H9 (cell line): ENCODE results near the gene NFIL3. TPM values are rescaled to one million over a fixed set of nuclear protein-coding genes. Genes with fewer than 3 reads are reported as not detected.
A peak's percentile ranks its signal among the peaks of the same experiment; 100 is the strongest.

ENCODE experiments used
- DNase-seq: peaks from one replicate; pipeline ENCODE4 v3.0.0-alpha.2; 2017
- H2AFZ ChIP-seq: one replicate; pipeline ENCODE4 v1.6.1; 2013; ENCODE audit warnings: mild to moderate bottlenecking, low read length, control low read depth, moderate library complexity
- H2AK5ac ChIP-seq: 2 replicates; pipeline ENCODE4 v1.6.1; 2013; ENCODE audit warnings: low read length, control low read depth, mixed read lengths; ENCODE audit not compliant: insufficient read length
- H2BK120ac ChIP-seq: one replicate; pipeline ENCODE4 v1.6.1; 2013; ENCODE audit warnings: low read depth, mild to moderate bottlenecking, low read length, control low read depth, inconsistent platforms; ENCODE audit not compliant: poor library complexity, severe bottlenecking
- H2BK12ac ChIP-seq: 2 replicates; pipeline ENCODE4 v1.6.1; 2013; ENCODE audit warnings: low read length, control low read depth, mixed read lengths, low read depth; ENCODE audit not compliant: insufficient read length
- H2BK15ac ChIP-seq: 2 replicates; pipeline ENCODE4 v1.6.1; 2013; ENCODE audit warnings: low read depth, low read length, control low read depth
- H2BK20ac ChIP-seq: one replicate; pipeline ENCODE4 v1.6.1; 2013; ENCODE audit warnings: low read depth, mild to moderate bottlenecking, low read length, control low read depth, inconsistent platforms; ENCODE audit not compliant: poor library complexity, severe bottlenecking
- H2BK5ac ChIP-seq: 2 replicates; pipeline ENCODE4 v1.6.1; 2013; ENCODE audit warnings: low read length, control low read depth, mixed read lengths; ENCODE audit not compliant: insufficient read length
- H3K14ac ChIP-seq: 2 replicates; pipeline ENCODE4 v1.6.1; 2013; ENCODE audit warnings: low read length, control low read depth; ENCODE audit not compliant: insufficient read depth
- H3K18ac ChIP-seq: 2 replicates; pipeline ENCODE4 v1.6.1; 2013; ENCODE audit warnings: low read depth, mild to moderate bottlenecking, mixed read lengths, low read length, control low read depth; ENCODE audit not compliant: insufficient read length
- H3K23ac ChIP-seq: 2 replicates; pipeline ENCODE4 v1.6.1; 2013; ENCODE audit warnings: low read length, control low read depth, mixed read lengths, low read depth; ENCODE audit not compliant: insufficient read length
- H3K23me2 ChIP-seq: 2 replicates; pipeline ENCODE4 v1.6.1; 2013; ENCODE audit warnings: low read depth, mild to moderate bottlenecking, mixed read lengths, low read length, control low read depth; ENCODE audit not compliant: insufficient read length, poor library complexity, severe bottlenecking
- H3K27ac ChIP-seq: 2 replicates; pipeline ENCODE4 v1.5.1; 2013; ENCODE audit warnings: low read length, control low read depth, mixed read lengths, low read depth; ENCODE audit not compliant: insufficient read length
- H3K27me3 ChIP-seq: 2 replicates; pipeline ENCODE4 v1.6.1; 2013; ENCODE audit warnings: low read length, control low read depth, inconsistent platforms; ENCODE audit not compliant: insufficient read depth
- H3K4ac ChIP-seq: 2 replicates; pipeline ENCODE4 v1.6.1; 2013; ENCODE audit warnings: low read depth, mild to moderate bottlenecking, control low read depth, inconsistent platforms, low read length, moderate library complexity
- H3K4me1 ChIP-seq: 2 replicates; pipeline ENCODE4 v1.6.1; 2013; ENCODE audit warnings: low read length, control low read depth, inconsistent platforms; ENCODE audit not compliant: insufficient read depth
- H3K4me2 ChIP-seq: 2 replicates; pipeline ENCODE4 v1.6.1; 2013; ENCODE audit warnings: low read length, control low read depth, mixed read lengths; ENCODE audit not compliant: insufficient read length, insufficient read depth
- H3K56ac ChIP-seq: 2 replicates; pipeline ENCODE4 v1.6.1; 2013; ENCODE audit warnings: low read depth, mild to moderate bottlenecking, mixed read lengths, low read length, control low read depth; ENCODE audit not compliant: insufficient read length
- H3K79me1 ChIP-seq: 2 replicates; pipeline ENCODE4 v1.6.1; 2013; ENCODE audit warnings: low read depth, mild to moderate bottlenecking, moderate library complexity, low read length, control low read depth, inconsistent platforms; ENCODE audit not compliant: insufficient read depth, poor library complexity, severe bottlenecking
- H3K79me2 ChIP-seq: 2 replicates; pipeline ENCODE4 v1.6.1; 2013; ENCODE audit warnings: low read length, control low read depth, inconsistent platforms; ENCODE audit not compliant: insufficient read depth
- H3K9ac ChIP-seq: 2 replicates; pipeline ENCODE4 v1.6.1; 2013; ENCODE audit warnings: low read length, control low read depth, mixed read lengths; ENCODE audit not compliant: insufficient read length; ENCODE audit errors: extremely low read depth
- H3K9me3 ChIP-seq: one replicate; pipeline ENCODE4 v1.6.1; 2013; ENCODE audit warnings: low read depth, low read length, inconsistent platforms; ENCODE audit not compliant: control insufficient read depth
- H3T11ph ChIP-seq: one replicate; pipeline ENCODE4 v1.6.1; 2013; ENCODE audit warnings: mild to moderate bottlenecking, low read length, control low read depth, inconsistent platforms
- H4K20me1 ChIP-seq: one replicate; pipeline ENCODE4 v1.6.1; 2013; ENCODE audit not compliant: control insufficient read depth, insufficient read length, insufficient read depth
- H4K5ac ChIP-seq: 2 replicates; pipeline ENCODE4 v1.6.1; 2013; ENCODE audit warnings: low read depth, mild to moderate bottlenecking, mixed read lengths, low read length, control low read depth; ENCODE audit not compliant: insufficient read length
- H4K8ac ChIP-seq: replicated peaks from 2 replicates; pipeline ENCODE4 v1.6.1; 2013; ENCODE audit warnings: low read length, control low read depth, mixed read lengths, low read depth; ENCODE audit not compliant: insufficient read length
- H4K91ac ChIP-seq: 2 replicates; pipeline ENCODE4 v1.6.1; 2013; ENCODE audit warnings: low read depth, mild to moderate bottlenecking, moderate library complexity, mixed read lengths, low read length, control low read depth; ENCODE audit not compliant: insufficient read length
- H3K27ac Mint-ChIP-seq, 3 experiments: 2 replicates in 2 of 3; 3 replicates in 1 of 3; pipeline ENCODE4 v1.8.0; 2020 to 2021; ENCODE audit warnings: mixed read lengths in 3 of 3, mild to moderate bottlenecking in 1 of 3, moderate library complexity in 1 of 3
- H3K27me3 Mint-ChIP-seq: 2 replicates; pipeline ENCODE4 v1.8.0; 2021; ENCODE audit warnings: low read depth, mild to moderate bottlenecking, moderate library complexity, mixed read lengths
- H3K36me3 Mint-ChIP-seq, 3 experiments: 2 replicates in 2 of 3; 3 replicates in 1 of 3; pipeline ENCODE4 v1.8.0; 2020 to 2021; ENCODE audit warnings: low read depth in 3 of 3, mixed read lengths in 3 of 3; ENCODE audit not compliant: insufficient read depth in 1 of 3
- H3K4me1 Mint-ChIP-seq, 2 experiments: 2 replicates each; pipeline ENCODE4 v1.8.0; 2020; ENCODE audit warnings: mixed read lengths in 2 of 2
- H3K4me3 Mint-ChIP-seq, 2 experiments: 2 replicates in 1 of 2; 3 replicates in 1 of 2; pipeline ENCODE4 v1.8.0; 2020 to 2021; ENCODE audit warnings: mild to moderate bottlenecking in 2 of 2, mixed read lengths in 2 of 2, moderate library complexity in 1 of 2
- H3K9me3 Mint-ChIP-seq, 2 experiments: 2 replicates in 1 of 2; 3 replicates in 1 of 2; pipeline ENCODE4 v1.8.0; 2020; ENCODE audit warnings: mild to moderate bottlenecking in 2 of 2, mixed read lengths in 2 of 2, moderate library complexity in 1 of 2
- CTCF ChIP-seq: fragments of 200-600 bp; sonication (generic); conservative IDR thresholded peaks from 3 replicates; pipeline ENCODE4 v1.8.0; 2021; ENCODE audit warnings: antibody characterized with exemption, mild to moderate bottlenecking
- WGBS: extraction: QIAGEN DNeasy Blood & Tissue Kit; methylation state at CpG from one replicate; pipeline ENCODE4 v1.1.7; 2013; ENCODE audit warnings: missing lambda C conversion rate, low lambda C conversion rate, mixed read lengths; ENCODE audit not compliant: insufficient read length; ENCODE audit errors: extremely low coverage; 5-methylcytosine and 5-hydroxymethylcytosine counted together
- total RNA-seq: library from RNA; stranded (reverse); gene quantifications from 2 replicates; pipeline ENCODE4 v1.2.1, GENCODE V29; 2021

The NFIL3 gene
- total RNA-seq, 1 experiment from 2014 or later, result 8.4 TPM

GRCh38 chr9:91426123-91426745, 2.6 kb upstream of the NFIL3 start:
- Histone ChIP-seq H2BK5ac (no peak overlapping the region), H3K27ac (no peak overlapping the region), H3K9me3 (no peaks in the 10 kb centered on the region), H2BK120ac (no peak overlapping the region), H3K4ac (no peak overlapping the region), H3K4me2 (no peak overlapping the region), H2BK15ac (no peak overlapping the region), H3K56ac (no peak overlapping the region), H4K20me1 (no peaks in the 10 kb centered on the region), H3K79me1 (no peaks in the 10 kb centered on the region), H4K5ac (no peak overlapping the region), H2BK12ac (no peak overlapping the region), H3K14ac (no peak overlapping the region), H3K9ac (no peak overlapping the region), H3K23ac (no peak overlapping the region), H3T11ph (no peak overlapping the region), H3K27me3 (peaks cover 25% of the 10 kb centered on the region; the same call in 1 of the 2 replicates), H2BK20ac (no peak overlapping the region), H4K91ac (no peak overlapping the region), H4K8ac (no peak overlapping the region), H3K18ac (no peak overlapping the region), H3K79me2 (no peaks in the 10 kb centered on the region), H2AK5ac (no peak overlapping the region), H3K4me1 (no peaks in the 10 kb centered on the region), H2AFZ (no peak overlapping the region), H3K23me2 (peaks cover 19% of the 10 kb centered on the region)
- peaks cover 21 to 24% of the 10 kb centered on the region in 2 experiments for H3K4me1 Mint-ChIP-seq
- no peak for DNase-seq
- no peaks in the 10 kb centered on the region; a peak in 1 of 7 replicates for H3K36me3 Mint-ChIP-seq
- no peak overlapping the region for H3K4me3 Mint-ChIP-seq
- H3K9me3 Mint-ChIP-seq, result peaks cover 0 to 4% of the 10 kb centered on the region in 2 experiments; a peak in 2 of 5 replicates
- peaks cover 49% of the 10 kb centered on the region for H3K27me3 Mint-ChIP-seq
- TF ChIP-seq CTCF, result peak; percentile 66
- H3K27ac Mint-ChIP-seq, result no peak overlapping the region
- WGBS, result no CpG with 5 or more reads among the region's 3 CpGs
